ENCODE results near the gene OTUD6A.
"Not testable (repeated sequence)": the region's sequence is repeated elsewhere in the genome, so short reads cannot be mapped to it uniquely, and the experiment has no call there.

Gene OTUD6A

DNA sequence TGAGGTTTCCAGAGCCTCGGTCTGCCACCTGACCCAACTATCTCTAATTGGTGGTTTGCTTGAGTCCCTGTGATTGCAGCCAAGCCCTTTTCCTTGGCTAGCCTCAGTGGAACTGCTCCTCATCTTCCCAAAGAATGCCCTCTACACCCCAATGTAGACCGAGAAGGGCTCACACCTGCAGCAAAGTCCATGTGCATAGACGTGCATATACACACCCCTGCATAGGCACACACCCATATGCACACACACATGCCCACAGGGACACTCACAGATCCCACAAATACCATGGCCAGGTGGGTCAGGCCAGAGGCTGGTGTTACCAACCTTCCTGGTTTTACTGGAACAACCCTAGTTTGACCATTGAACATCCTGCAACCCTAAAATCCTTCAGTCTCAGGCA, 12.9 kb upstream of the OTUD6A start:
- no peak for DNase-seq (ENCODE audit: low read depth)

DNA sequence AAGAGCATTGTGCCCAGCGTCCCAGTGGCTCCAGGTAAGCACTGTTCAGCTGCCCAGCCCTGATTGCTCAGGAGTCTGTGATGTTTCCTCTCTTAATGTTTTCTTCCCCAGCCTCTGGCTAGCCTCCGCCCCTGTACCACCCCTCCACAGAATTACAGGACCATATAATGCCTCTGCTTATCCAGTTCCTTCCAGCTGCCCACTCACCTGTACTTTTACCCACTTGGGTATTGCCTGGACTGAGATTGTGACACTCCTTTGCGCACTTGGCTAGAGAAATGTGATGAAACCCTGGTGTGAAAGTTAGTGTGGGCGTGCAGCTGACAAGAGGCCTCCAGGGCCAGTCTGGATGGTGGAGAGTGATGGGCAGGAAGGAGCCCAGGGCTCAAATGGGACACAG, 12.3 kb upstream of the OTUD6A start, which contains the start of gene AWAT2:
Gene AWAT2 (minus strand): TSS at position 14 of the 400 bp plus-strand sequence. CDS start 6 bp downstream, at position 8.
- DNase-seq (ENCODE audit: low read depth) = no peak

DNA sequence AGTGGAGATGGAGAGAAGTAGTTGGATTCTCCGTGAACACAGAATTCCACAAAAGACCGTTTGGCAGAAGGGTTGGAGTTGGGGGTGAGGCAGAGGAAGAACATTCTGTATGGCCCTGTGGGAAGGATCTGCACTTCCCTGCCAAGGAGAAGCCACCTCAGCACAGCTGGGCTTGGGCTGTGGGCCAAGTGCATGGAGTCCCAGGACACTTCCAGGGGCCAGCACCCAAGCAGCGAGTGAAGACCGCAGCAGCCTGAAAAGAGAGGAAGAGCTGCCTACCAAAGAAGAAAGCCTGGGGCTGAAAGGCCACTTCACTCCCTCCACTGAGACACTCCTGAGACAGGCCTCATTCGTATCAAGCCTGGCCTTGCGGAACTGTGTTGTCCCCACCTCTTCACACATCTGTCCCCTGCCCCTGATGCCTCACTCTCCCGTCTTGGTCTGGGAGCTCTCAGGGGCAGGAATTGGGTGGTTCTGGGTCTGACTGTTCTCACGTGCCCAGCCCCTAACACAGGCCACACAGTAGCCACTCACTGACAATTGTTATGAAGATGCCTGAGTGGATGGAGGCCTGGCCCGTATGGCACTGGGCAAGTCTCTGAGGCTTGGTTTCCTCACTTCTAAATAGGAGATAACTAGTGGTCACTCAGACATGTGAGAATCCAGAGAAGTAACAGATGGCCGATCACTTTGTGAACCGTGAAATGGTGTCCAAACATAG, 9.2 kb upstream of the OTUD6A start:
- DNase-seq (ENCODE audit: low read depth) = no peak

DNA sequence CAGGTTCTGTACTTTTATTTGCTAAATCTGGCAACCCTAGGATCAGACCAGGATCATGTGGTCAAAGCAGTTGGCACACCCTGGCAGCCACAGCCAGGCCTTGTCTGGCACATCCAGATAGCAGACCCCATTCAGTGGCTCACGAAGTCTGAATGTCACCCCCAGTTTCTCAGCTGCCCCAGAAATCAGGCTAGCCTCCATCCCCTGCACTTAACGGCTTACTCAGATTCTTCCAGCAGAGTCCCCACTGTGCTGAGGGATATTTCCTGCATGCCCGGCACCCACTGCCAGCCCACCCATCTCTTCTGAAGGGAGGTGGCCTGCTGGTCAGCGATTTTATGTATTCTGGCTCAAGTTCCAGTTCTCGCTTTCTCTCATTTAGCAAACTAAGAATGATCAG, 7.9 kb upstream of the OTUD6A start:
- DNase-seq (ENCODE audit: low read depth) = no peak

DNA sequence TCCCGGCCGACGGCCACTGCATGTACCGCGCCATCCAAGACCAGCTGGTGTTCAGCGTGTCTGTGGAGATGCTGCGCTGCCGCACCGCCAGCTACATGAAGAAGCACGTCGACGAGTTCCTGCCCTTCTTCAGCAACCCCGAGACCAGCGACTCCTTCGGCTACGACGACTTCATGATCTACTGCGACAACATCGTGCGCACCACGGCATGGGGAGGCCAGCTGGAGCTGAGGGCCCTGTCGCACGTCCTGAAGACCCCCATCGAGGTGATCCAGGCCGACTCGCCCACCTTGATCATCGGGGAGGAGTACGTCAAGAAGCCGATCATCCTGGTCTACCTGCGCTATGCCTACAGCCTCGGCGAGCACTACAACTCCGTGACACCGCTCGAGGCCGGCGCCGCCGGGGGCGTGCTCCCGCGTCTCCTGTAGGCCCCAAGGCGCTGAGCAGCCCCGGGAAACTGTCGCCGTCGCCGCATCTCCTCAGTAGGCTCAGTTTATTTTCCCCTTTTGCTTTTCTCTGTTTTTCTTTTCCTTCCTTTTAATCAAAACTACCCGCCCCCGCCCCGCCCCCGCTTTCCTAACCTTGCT, 799 bp downstream of the OTUD6A start:
- DNase-seq (ENCODE audit: low read depth) = no peak

DNA sequence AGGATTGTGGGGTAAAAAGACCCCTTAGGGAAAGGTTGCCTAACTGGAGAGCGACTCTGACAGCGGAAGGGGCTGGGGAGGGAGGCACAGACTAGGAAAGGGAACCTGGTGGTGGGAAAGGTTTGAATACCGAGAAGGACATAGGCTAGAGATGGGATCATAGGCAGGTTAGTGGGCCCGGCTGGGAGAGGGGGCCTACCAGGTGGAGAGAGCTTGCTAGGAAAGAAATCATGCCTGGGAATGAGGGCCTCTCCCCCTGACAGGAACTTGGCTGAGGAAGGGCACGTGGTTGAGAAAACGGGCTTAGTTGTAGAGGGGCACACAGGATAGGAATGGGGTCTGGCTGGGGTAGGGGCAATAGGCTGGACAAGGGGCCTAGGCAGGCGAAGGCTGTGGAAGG, 4.4 kb downstream of the OTUD6A start:
- no peak for DNase-seq (ENCODE audit: low read depth)

DNA sequence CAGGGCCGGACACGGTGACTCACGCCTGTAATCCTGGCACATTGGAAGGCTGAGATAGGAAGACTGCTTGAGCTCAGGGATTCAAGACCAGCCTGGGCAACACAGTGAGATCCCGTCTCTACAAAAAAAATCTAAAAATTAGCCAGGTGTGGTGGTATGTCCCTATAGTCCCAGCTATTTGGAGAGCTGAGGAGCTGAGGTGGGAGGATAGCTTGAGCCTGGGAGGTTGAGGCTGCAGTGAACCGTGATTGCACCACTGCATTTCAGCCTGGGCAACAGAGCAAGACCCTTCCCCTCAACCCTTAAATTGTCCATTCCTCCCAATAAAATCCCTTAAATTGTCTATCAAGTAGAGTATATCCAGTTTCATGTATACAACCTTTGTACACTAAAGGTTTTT, 17.0 kb downstream of the OTUD6A start:
- DNase-seq (ENCODE audit: low read depth) = no peak

DNA sequence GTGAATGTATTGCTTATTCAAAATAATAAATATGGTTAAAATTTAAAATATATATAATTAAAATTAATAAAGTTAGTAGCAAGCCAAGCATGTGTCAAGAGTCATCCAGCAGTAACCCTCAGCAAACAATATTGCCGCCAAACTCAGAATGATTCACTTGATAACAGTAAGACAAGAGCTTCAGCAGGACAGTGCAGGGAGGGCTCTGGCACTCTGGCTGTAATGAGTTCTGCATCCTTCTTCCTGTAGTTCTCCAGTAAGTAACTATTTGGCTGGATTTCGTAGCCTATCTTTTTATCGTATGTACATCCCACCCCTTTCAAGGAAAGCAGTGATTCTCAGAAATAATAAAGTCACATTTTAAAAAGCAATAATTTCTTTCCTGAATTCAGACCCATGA, 17.6 kb downstream of the OTUD6A start:
- no peak for DNase-seq (ENCODE audit: low read depth)

DNA sequence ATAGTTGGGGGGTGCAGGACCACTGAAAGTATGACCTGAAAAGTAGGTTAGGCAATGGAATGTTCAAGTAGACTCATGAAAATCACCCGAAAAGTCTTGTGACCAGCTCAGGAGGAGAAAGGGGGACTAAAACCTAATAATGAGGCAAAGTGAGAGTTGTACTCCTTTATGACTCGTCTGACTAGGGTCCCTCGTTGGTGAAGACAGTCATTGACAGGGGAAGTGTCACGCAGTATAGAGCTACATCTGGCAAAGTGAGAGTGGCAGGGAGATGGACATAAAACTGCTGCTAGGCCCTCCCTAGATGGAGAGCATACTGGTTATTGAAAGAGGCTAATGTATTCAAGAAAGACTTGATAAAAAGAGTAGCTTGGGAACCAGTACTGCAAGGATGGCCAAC, 20.5 kb downstream of the OTUD6A start:
- no peak for DNase-seq (ENCODE audit: low read depth)

DNA sequence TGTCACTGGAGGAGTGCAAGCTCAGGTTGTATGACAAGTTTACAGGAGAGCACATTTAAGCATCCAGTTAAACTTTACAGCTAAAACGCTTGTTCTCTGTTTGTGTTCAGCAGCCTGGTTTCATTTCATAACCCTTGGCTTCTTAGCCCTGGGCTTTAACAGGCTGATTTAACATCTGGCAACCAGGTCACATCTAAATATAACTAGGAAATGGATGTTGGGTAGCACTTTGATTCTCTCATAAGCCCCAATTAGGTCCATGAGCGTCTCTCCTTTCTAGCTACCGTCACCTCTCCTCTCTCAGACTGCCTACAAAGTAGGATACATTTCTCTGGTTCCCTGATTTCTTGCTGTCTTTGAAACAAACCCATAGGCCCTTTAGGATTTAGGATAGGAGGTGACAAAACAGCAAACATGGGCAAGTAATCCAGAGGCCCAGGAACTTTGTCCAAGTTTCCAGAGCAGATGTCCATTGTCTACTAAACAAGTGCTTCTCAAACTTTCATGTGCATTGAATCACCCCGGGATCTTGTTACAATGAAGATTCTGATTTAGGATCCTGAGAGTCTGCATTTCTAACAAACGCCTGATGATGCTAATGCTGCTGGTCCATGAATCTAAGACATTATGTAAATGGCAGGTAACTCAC, 22.5 kb downstream of the OTUD6A start:
- DNase-seq (ENCODE audit: low read depth) = no peak

DNA sequence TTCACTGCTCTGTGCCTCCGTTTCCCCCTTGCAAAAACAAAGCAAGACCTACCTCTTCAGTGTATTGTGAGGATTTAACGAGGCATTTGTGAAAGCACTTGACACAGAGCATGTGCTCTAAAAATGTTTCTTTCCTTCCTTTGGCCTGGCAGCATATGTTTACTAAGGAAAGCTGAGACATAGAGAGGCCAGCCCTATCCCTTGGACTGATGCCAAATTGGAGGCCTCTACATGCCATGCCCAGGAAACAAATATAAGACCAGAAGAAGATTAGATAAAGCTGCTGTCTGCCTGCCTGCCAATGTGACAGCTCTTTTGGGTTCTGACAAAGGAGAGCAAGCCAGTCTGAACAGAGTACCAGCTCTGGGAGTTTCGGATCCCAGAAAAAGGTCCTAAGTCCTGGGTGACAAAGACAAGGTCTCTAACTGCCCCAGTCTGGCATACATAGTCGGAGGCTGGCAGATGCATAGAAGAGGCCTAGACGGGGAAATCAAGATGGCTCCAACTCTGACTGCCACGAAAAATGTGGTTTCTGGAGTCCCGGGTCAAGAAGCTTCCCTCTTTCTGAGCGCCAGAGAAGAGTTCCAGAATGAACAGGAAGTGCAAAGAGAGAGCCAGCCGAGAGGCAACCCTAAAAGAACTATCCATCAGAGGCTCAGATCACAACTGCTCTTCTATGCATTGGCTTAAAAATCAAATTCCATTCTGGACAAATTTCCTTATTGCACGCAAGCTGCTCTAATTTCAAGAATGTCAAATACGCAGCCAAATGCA, 25.8 kb downstream of the OTUD6A start:
- DNase-seq (ENCODE audit: low read depth) = no peak

DNA sequence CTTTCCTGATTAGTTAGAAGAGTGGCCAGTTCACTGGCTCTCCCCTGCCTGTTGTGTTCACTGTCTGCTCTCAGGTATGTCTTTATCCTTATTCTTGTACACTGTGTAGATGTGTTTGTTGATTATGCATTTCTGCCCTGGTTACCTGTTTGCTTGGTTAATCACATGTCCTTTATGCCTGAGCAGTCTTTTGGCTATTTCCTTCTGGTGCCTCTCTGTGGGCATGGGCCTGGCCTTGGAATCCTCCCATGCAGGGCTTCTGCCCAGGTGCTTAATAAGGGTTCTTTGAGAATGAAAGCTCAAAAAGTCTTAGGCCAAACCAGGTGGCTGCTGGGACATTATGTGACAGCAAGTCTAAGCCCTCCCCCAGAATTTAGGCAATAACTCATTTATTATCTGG, 26.5 kb downstream of the OTUD6A start:
- DNase-seq (ENCODE audit: low read depth) = no peak

DNA sequence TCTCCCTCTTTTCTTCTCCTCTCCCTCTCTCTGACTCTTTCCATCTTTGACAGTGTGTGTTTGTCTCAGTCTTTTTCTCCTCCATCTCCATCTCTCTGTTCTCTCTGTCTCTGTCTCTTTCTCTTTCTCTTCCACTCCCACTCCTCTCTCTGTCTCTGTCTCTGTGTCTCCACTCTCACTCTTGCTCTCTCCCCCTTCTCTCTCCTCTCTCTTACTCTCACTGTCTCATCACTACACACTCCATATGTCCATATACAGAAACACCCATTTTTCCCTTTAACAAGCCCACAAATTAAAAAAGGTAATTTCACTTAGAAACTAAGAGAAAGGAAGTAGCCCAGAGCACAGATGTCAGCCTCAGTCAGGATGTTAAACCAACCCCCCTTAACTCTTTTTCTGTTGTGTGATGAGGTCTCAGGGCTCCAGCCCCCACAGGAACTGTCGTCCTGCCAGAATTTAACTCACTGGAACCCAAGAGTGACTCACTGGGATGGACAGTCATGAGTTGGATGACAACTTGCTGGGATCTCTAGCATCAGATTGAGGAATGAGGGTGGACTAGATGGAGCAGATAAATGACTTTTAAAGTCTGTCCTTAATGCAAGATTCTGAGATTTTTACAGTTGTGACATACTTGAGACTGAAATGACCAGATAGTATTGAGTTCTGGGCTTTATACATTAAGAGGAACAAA, 27.5 kb downstream of the OTUD6A start:
- no peak for DNase-seq (ENCODE audit: low read depth)

DNA sequence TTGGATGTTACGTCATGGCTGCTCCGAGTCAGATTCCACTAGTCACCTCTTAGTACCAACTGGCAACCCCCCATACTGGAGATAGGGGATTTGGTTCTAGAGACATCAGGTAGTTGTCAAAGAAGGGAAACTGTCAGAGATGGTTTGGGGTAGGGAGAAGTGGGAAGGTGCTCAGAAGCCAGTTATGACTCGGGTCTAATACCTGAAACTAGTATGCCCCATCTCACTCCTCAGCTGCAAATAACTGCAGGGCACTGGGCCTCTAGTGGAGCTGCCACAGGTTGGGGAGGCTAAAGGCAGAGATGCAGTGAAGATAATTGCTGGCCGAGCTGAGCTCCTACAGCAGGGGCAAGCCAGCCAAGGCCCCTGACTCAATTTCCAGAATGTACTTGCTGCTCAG, 30.0 kb downstream of the OTUD6A start:
- DNase-seq (ENCODE audit: low read depth) = no peak

DNA sequence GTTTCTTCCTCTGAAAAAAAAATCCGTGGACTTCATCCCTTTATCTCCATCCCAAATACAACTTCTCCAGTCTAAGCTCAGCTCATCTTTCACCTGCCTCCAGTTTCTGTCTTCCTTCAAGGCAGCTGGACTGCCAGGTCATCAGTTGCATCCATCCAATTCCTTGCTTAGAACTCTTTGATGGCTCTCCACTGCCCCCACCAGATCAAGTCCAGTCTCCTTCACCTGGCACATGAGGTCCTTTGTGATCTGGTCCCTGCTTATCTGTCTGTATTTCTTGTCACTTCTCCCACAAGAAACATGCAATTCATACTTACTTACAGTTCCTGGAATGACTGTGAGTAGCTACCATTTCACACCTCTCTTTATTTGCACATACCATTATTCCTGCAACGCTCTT, 33.8 kb downstream of the OTUD6A start:
- no peak for DNase-seq (ENCODE audit: low read depth)

DNA sequence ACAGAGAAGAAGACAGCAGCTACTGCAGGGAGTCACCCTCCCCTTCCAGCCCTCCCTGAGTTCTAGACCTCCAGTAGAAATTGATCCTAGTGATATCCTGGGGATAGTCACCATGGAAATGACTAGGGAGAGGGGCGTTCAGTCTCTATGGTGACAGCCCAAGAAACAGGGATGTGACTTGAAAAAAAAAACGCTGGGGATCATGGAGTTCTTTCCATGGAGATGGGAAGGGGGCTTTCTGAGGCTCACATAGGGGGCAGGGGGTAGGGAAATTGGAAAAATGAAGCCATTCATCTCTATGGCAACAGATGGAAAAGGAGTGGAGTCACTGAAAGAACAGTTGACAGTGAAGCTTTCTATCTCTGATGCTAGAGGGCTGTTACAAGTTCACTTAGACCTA, 43.0 kb downstream of the OTUD6A start:
- DNase-seq (ENCODE audit: low read depth) = no peak

DNA sequence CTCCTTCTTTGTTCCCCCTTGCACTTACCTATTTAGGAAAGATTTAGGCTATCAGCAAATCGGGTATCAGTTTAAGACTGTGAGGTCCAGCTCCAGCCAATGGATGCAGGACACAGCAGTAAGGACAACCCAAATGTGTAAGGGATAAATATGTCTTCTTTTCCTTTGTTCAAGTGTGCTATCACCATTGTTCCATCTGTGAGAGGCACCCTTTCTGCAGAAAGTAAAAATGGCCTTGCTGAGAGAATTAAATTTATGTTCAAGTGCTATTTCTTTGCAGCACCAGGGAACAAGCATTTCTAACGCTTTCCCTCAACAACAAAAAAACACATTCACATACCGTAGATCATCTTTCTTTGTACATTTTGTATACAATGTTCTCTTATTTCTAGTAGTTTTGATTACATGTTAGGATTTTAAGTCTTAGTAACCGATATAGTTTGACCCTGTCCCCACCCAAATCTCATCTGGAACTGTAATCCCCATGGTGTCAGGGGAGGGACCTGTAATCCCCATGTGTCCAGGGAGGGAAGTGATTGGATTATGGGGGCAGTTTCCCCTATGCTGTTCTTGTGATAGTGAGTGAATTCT, 49.3 kb downstream of the OTUD6A start:
- not testable (repeated sequence) for DNase-seq (ENCODE audit: low read depth)
